Natural killer cell (primary cell): Measurements from ENCODE around the gene OR9A2. TPM values are rescaled to one million over a fixed set of nuclear protein-coding genes. Genes with fewer than 3 reads are reported as not detected.

Experiments used
- ATAC-seq, 3 donors: fragments of 150-1000 bp in 2 of 3; fragments of 200-7000 bp in 1 of 3; cut with Tn5 transposase; 1 replicate in 1 of 3; 2 replicates in 2 of 3; pipeline ENCODE4 v1.10.0; 2021; ENCODE audit warnings: mild to moderate bottlenecking in 2 of 3, moderate library complexity in 2 of 3
- DNase-seq, 2 donors: peaks; one replicate each; pipeline versions ENCODE4 v3.0.0 to v3.0.0-alpha.2; 2013 to 2021; ENCODE audit warnings: mixed read lengths in 1 of 2
- H3K27ac ChIP-seq: one replicate; pipeline ENCODE4 v1.5.1; 2013; ENCODE audit warnings: mild to moderate bottlenecking, low read length
- H3K27me3 ChIP-seq: one replicate; pipeline ENCODE4 v1.6.1; 2013; ENCODE audit warnings: low read length; ENCODE audit not compliant: control insufficient read depth, insufficient read depth
- H3K36me3 ChIP-seq: one replicate; pipeline ENCODE4 v1.6.1; 2013; ENCODE audit warnings: low read length; ENCODE audit not compliant: control insufficient read depth, insufficient read depth
- H3K4me1 ChIP-seq: one replicate; pipeline ENCODE4 v1.6.1; 2013; ENCODE audit warnings: low read length; ENCODE audit not compliant: control insufficient read depth, insufficient read depth
- H3K4me3 ChIP-seq: one replicate; pipeline ENCODE4 v1.5.1; 2013; ENCODE audit warnings: low read length
- H3K9me3 ChIP-seq: one replicate; pipeline ENCODE4 v1.6.1; 2013; ENCODE audit warnings: low read length; ENCODE audit not compliant: control insufficient read depth, insufficient read depth
- H3K27ac Mint-ChIP-seq, 2 donors: one replicate each; pipeline ENCODE4 v1.8.0; 2022; ENCODE audit warnings: mild to moderate bottlenecking in 2 of 2, mixed read lengths in 2 of 2, moderate library complexity in 1 of 2
- H3K27me3 Mint-ChIP-seq, 2 donors: one replicate each; pipeline ENCODE4 v1.8.0; 2022; ENCODE audit warnings: low read depth in 2 of 2, mixed read lengths in 2 of 2
- H3K36me3 Mint-ChIP-seq: one replicate; pipeline ENCODE4 v1.8.0; 2022; ENCODE audit warnings: mixed read lengths
- H3K4me1 Mint-ChIP-seq, 2 donors: one replicate each; pipeline ENCODE4 v1.8.0; 2022; ENCODE audit warnings: mixed read lengths in 2 of 2
- H3K4me3 Mint-ChIP-seq: one replicate; pipeline ENCODE4 v1.8.0; 2022; ENCODE audit warnings: mild to moderate bottlenecking, moderate library complexity, mixed read lengths
- H3K9me3 Mint-ChIP-seq, 2 donors: one replicate each; pipeline ENCODE4 v1.8.0; 2022; ENCODE audit warnings: mixed read lengths in 2 of 2
- WGBS: methylation state at CpG from one replicate; pipeline ENCODE4 v1.1.7; 2013; ENCODE audit warnings: missing lambda C conversion rate; ENCODE audit not compliant: insufficient coverage; 5-methylcytosine and 5-hydroxymethylcytosine counted together
- intact Hi-C: fragments of 100-400 bp; cut with micrococcal nuclease; formaldehyde crosslinking; loops from one replicate; pipeline ENCODE4 v1.14.2; 2022
- total RNA-seq, 4 donors: library from RNA; stranded (reverse); fragments of 120-200 nt in 1 of 4; gene quantifications; one replicate each; pipeline versions ENCODE4 v1.2.3 to v1.2.4, GENCODE V29; 2013 to 2022
- TF ChIP-seq, protein P1 (sequence below): fragments of 200-600 bp; IDR thresholded peaks from one replicate; pipeline ENCODE4 v1.8.0; 2022; ENCODE audit warnings: antibody characterized with exemption

OR9A2 gene
- total RNA-seq, 3 donors from 2014 or later (not counting 1 experiment from before 2014, with no cell fraction given), result not detected

DNA sequence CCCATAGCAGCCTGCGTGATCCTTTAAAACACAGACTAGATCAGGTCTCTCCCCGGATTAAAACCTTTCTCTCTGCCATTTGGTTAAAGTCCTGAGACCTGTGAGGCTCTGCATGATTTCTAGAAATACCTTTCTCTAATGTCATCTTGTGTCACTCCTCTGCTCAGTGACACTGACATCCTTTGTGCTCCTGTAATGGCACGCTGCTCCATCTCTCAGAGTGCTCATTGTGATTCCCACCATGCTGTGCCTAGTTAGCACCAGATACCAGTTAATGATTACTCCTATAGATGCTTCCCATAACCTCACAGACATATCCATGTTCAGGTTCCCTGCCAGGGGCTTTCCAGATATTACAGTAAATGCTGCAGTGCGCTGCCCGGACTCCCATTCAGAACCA lies 11.7 kb upstream of the OR9A2 start:
- no peak overlapping the region for H3K27ac ChIP-seq
- peaks cover 5% of the 10 kb centered on the region in 2 donors for H3K9me3 Mint-ChIP-seq
- H3K4me3 Mint-ChIP-seq, result no peak overlapping the region
- no peaks in the 10 kb centered on the region for H3K36me3 ChIP-seq
- no peak overlapping the region for H3K4me3 ChIP-seq
- peaks cover 6% of the 10 kb centered on the region for H3K36me3 Mint-ChIP-seq
- H3K4me1 ChIP-seq, result no peaks in the 10 kb centered on the region
- H3K27ac Mint-ChIP-seq, result no peak overlapping the region
- H3K27me3 ChIP-seq, result no peaks in the 10 kb centered on the region
- intact Hi-C loops, result no loop called here
- WGBS, result 87% methylated on average over 5 of the region's 5 CpGs
- no peaks in the 10 kb centered on the region for H3K4me1 Mint-ChIP-seq
- TF ChIP-seq, protein P1, sequence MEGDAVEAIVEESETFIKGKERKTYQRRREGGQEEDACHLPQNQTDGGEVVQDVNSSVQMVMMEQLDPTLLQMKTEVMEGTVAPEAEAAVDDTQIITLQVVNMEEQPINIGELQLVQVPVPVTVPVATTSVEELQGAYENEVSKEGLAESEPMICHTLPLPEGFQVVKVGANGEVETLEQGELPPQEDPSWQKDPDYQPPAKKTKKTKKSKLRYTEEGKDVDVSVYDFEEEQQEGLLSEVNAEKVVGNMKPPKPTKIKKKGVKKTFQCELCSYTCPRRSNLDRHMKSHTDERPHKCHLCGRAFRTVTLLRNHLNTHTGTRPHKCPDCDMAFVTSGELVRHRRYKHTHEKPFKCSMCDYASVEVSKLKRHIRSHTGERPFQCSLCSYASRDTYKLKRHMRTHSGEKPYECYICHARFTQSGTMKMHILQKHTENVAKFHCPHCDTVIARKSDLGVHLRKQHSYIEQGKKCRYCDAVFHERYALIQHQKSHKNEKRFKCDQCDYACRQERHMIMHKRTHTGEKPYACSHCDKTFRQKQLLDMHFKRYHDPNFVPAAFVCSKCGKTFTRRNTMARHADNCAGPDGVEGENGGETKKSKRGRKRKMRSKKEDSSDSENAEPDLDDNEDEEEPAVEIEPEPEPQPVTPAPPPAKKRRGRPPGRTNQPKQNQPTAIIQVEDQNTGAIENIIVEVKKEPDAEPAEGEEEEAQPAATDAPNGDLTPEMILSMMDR, result no peak
- no peak for DNase-seq
- no peaks in the 10 kb centered on the region for H3K9me3 ChIP-seq
- peaks cover 12 to 22% of the 10 kb centered on the region in 2 donors for H3K27me3 Mint-ChIP-seq
- ATAC-seq, result no peak

DNA sequence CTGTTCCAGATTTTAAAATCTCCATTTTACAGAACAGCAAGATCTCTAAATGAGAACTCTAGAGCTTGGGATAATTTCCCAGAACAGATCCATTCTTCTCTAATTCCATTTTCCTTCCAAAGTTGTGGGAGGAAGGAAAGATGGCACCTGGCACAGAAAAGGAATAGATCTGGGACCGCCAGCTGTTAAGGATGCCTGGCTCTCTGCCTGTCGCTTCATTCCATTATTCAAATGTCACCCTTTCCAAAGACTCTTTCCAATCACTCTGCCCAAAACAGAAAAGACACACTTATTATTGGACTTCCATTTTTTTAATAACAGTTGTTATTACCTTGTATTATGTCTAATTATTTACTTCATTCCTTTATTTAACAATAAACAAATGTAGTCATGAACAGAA lies 751 bp upstream of the OR9A2 start:
- no peaks in the 10 kb centered on the region for H3K27me3 ChIP-seq
- peaks cover 19 to 30% of the 10 kb centered on the region in 2 donors for H3K27me3 Mint-ChIP-seq
- TF ChIP-seq, protein P1, result no peak

DNA sequence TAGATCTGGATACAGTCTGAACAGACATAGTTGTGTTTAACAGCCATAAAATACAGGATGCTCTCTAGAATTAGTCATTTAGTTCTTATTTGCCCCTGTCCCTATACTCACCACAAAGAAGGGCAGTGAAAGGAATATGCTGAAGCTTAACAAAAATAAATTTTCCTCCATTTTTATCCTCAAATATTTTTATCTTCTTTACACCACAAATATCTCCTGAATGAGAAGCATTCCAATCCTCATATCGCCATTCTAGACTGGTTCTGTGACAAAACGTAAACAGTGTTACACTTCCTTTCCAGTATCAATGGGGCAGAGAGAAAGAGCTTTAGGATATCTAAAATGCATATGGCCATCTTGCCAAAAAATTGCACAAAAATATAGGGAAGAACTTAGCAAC lies 1.6 kb downstream of the OR9A2 start:
- H3K4me1 ChIP-seq, result no peaks in the 10 kb centered on the region
- no peak overlapping the region for H3K27ac ChIP-seq
- H3K27me3 ChIP-seq, result no peaks in the 10 kb centered on the region
- Mint-ChIP-seq H3K27me3 (peaks cover 21 to 30% of the 10 kb centered on the region in 2 donors), H3K27ac (no peak overlapping the region), H3K9me3 (no peaks in the 10 kb centered on the region), H3K4me1 (no peaks in the 10 kb centered on the region), H3K36me3 (no peaks in the 10 kb centered on the region), H3K4me3 (no peak overlapping the region)
- DNase-seq (no peak), ATAC-seq (no peak)
- no peak overlapping the region for H3K4me3 ChIP-seq
- intact Hi-C loops, result no loop called here
- TF ChIP-seq, protein P1, result no peak
- WGBS, result 100% methylated on average over 2 of the region's 2 CpGs
- no peaks in the 10 kb centered on the region for H3K9me3 ChIP-seq
- H3K36me3 ChIP-seq, result no peaks in the 10 kb centered on the region

More for the DNA sequence above, 751 bp upstream of the OR9A2 start:
- H3K4me3 Mint-ChIP-seq, result no peak overlapping the region
- Histone ChIP-seq H3K27ac (no peak overlapping the region), H3K4me3 (no peak overlapping the region), H3K9me3 (no peaks in the 10 kb centered on the region), H3K4me1 (no peaks in the 10 kb centered on the region), H3K36me3 (no peaks in the 10 kb centered on the region)
- ATAC-seq (no peak), DNase-seq (no peak)
- no peaks in the 10 kb centered on the region for H3K9me3 Mint-ChIP-seq
- intact Hi-C loops, result no loop called here
- 95% methylated on average over 2 of the region's 2 CpGs for whole genome bisulfite sequencing
- H3K4me1 Mint-ChIP-seq, result no peaks in the 10 kb centered on the region
- H3K36me3 Mint-ChIP-seq, result no peaks in the 10 kb centered on the region
- H3K27ac Mint-ChIP-seq, result no peak overlapping the region

DNA sequence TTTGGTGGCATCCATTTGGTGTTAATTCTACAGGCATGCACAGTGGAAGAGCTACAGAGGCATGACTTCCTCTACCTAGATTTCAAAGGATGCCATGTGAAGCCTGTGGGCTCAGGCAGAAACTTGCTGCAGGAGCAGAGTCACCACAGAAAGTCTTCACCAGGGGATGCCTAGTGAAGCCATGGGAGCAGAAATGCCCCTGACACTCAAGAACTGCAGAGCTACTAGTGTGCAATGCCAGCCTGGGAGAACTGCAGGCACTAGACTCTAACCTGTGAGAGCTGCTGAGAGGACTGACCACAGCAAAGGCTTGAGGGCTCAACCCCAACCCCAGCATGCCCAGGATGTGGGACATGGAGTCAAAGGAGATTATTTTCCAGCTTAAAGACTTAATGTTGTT lies 3.9 kb downstream of the OR9A2 start:
- intact Hi-C loops, result no loop called here
- no peak overlapping the region for H3K27ac ChIP-seq
- H3K27me3 Mint-ChIP-seq, result peaks cover 20 to 31% of the 10 kb centered on the region in 2 donors
- H3K4me3 ChIP-seq, result no peak overlapping the region
- no peaks in the 10 kb centered on the region for H3K9me3 ChIP-seq
- ATAC-seq (no peak), DNase-seq (no peak)
- TF ChIP-seq, protein P1, result no peak
- no peaks in the 10 kb centered on the region for H3K4me1 Mint-ChIP-seq
- H3K4me1 ChIP-seq, result no peaks in the 10 kb centered on the region
- H3K9me3 Mint-ChIP-seq, result no peaks in the 10 kb centered on the region
- H3K4me3 Mint-ChIP-seq, result no peak overlapping the region
- H3K27me3 ChIP-seq, result no peaks in the 10 kb centered on the region
- H3K36me3 Mint-ChIP-seq, result no peaks in the 10 kb centered on the region
- H3K36me3 ChIP-seq, result no peaks in the 10 kb centered on the region
- H3K27ac Mint-ChIP-seq, result no peak overlapping the region
